ENCODE results near the gene MRPS34. TPM values are rescaled to one million over a fixed set of nuclear protein-coding genes. Genes with fewer than 3 reads are reported as not detected.
"Not testable (repeated sequence)": the region's sequence is repeated elsewhere in the genome, so short reads cannot be mapped to it uniquely, and the experiment has no call there.

The MRPS34 gene
- polyA plus RNA-seq, 2 donors = 62.4 to 115 TPM

DNA sequence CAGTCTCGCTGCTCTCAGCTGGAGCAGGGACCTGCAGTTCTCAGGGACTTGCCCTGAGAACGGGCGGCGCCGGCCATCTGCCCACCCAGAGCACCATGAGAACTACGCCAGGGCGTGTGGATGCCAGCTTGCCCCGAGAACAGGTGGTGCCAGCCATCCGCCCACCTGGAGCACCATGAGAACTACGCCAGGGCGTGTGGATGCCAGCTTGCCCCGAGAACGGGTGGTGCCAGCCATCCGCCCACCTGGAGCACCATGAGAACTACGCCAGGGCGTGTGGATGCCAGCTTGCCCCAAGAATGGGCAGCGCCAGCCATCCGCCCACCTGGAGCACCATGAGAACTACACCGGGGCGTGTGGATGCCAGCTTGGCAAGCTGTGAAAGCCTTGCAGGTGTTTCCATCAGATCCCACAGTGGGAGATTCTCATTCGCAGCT is 40.4 kb downstream of the MRPS34 start:
- not testable (repeated sequence) for H3K4me3 ChIP-seq (ENCODE audit: low read depth in 1 of 2, low read length in 2 of 2); H3K9me3 ChIP-seq (ENCODE audit: control insufficient read depth in 2 of 2, insufficient read depth in 1 of 2, low read depth in 1 of 2, low read length in 1 of 2); H3K27ac ChIP-seq (ENCODE audit: low read depth in 2 of 2, low read length in 1 of 2); H3K4me1 ChIP-seq (ENCODE audit: control insufficient read depth in 2 of 2, insufficient read depth in 2 of 2, low read length in 1 of 2); H3K27me3 ChIP-seq (ENCODE audit: control insufficient read depth in 1 of 2, insufficient read depth in 2 of 2, low read length in 2 of 2)
- H3K36me3 ChIP-seq (ENCODE audit: control insufficient read depth in 2 of 2, insufficient read depth in 2 of 2, low read length in 1 of 2) = peaks cover 12 to 51% of the 10 kb centered on the region in 2 donors
- 59 to 70% methylated on average over 21 of the region's 21 CpGs for WGBS, 2 donors

DNA sequence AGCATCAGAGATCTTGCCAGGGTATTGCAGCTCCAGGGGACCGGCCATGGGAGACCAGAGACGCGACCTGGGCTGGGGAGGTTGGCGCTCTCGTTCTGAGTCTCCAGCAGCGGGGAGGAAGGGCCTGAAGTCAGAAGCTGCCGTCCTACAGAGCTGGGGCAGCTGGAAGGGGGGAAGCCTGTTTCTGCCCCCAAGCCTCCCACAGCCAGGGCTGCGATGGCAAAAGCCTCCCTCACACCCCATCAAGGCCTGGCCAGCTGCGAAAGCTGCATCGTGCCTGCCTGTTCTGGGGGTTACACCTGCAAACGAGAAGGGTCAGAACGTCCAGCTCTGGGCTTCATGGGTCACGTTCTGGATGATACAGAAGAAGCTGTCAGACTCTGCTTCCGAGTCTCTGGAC is 40.9 kb downstream of the MRPS34 start:
- H3K27me3 ChIP-seq (ENCODE audit: control insufficient read depth in 1 of 2, insufficient read depth in 2 of 2, low read length in 2 of 2) = no peaks in the 10 kb centered on the region
- peaks cover 0 to 5% of the 10 kb centered on the region in 2 donors for H3K9me3 ChIP-seq (ENCODE audit: control insufficient read depth in 2 of 2, insufficient read depth in 1 of 2, low read depth in 1 of 2, low read length in 1 of 2)
- WGBS, 2 donors = 72 to 81% methylated on average over 11 to 14 of the region's 14 CpGs
- peaks cover 13 to 56% of the 10 kb centered on the region in 2 donors for H3K36me3 ChIP-seq (ENCODE audit: control insufficient read depth in 2 of 2, insufficient read depth in 2 of 2, low read length in 1 of 2)
- no peak overlapping the region for H3K4me3 ChIP-seq (ENCODE audit: low read depth in 1 of 2, low read length in 2 of 2)
- H3K4me1 ChIP-seq (ENCODE audit: control insufficient read depth in 2 of 2, insufficient read depth in 2 of 2, low read length in 1 of 2) = no peaks in the 10 kb centered on the region
- H3K27ac ChIP-seq (ENCODE audit: low read depth in 2 of 2, low read length in 1 of 2) = no peak overlapping the region

DNA sequence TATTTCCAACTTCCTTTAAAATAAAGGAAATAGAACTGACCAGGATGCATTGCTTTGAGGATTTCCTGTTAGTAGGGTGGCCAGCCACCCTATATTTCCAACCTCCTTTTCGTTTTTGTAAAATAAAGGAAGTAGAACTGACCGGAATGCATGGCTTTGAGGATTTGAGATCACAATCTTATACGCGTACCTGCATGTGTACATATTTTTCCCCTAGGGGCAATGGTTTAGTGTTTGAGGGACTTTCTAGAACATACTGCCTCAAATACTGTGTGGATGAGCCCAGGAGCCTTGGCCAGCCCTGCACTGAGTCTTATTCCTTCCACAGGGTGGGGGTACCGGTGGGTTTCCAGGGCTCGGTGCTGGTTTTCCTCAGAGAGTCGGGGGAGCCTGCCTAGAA is 41.3 kb downstream of the MRPS34 start:
- Histone ChIP-seq H3K4me1 (ENCODE audit: control insufficient read depth in 2 of 2, insufficient read depth in 2 of 2, low read length in 1 of 2) (no peaks in the 10 kb centered on the region), H3K27ac (ENCODE audit: low read depth in 2 of 2, low read length in 1 of 2) (no peak overlapping the region), H3K9me3 (ENCODE audit: control insufficient read depth in 2 of 2, insufficient read depth in 1 of 2, low read depth in 1 of 2, low read length in 1 of 2) (peaks cover 0 to 5% of the 10 kb centered on the region in 2 donors), H3K36me3 (ENCODE audit: control insufficient read depth in 2 of 2, insufficient read depth in 2 of 2, low read length in 1 of 2) (peaks cover 13 to 60% of the 10 kb centered on the region in 2 donors), H3K4me3 (ENCODE audit: low read depth in 1 of 2, low read length in 2 of 2) (no peak overlapping the region), H3K27me3 (ENCODE audit: control insufficient read depth in 1 of 2, insufficient read depth in 2 of 2, low read length in 2 of 2) (no peaks in the 10 kb centered on the region)
- WGBS, 2 donors = 68 to 70% methylated on average over 7 of the region's 7 CpGs

DNA sequence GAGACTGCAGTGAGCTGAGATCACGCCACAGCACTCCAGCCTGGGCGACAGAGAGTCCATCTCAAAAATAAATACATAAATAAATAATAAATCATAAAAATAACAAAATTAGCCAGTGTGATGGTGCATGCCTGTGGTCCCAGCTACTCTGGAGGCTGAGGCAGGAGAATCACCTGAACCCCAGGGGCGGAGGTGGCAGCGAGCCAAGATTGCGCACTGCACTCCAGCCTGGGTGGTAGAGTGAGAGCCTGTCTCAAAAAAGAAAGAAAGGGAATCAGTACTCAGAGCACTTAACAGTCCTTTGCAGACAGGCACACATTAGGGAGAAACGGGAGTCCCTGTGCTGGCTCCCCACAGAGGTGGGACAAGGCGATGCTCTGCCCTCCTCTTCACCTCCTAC is 41.9 kb downstream of the MRPS34 start:
- H3K36me3 ChIP-seq (ENCODE audit: control insufficient read depth in 2 of 2, insufficient read depth in 2 of 2, low read length in 1 of 2) = peaks cover 13 to 64% of the 10 kb centered on the region in 2 donors
- no peaks in the 10 kb centered on the region for H3K4me1 ChIP-seq (ENCODE audit: control insufficient read depth in 2 of 2, insufficient read depth in 2 of 2, low read length in 1 of 2)
- no peak overlapping the region for H3K4me3 ChIP-seq (ENCODE audit: low read depth in 1 of 2, low read length in 2 of 2)
- H3K9me3 ChIP-seq (ENCODE audit: control insufficient read depth in 2 of 2, insufficient read depth in 1 of 2, low read depth in 1 of 2, low read length in 1 of 2) = peaks cover 0 to 5% of the 10 kb centered on the region in 2 donors
- no peak overlapping the region for H3K27ac ChIP-seq (ENCODE audit: low read depth in 2 of 2, low read length in 1 of 2)
- WGBS, 2 donors = 88 to 94% methylated on average over 7 of the region's 7 CpGs
- no peaks in the 10 kb centered on the region for H3K27me3 ChIP-seq (ENCODE audit: control insufficient read depth in 1 of 2, insufficient read depth in 2 of 2, low read length in 2 of 2)

DNA sequence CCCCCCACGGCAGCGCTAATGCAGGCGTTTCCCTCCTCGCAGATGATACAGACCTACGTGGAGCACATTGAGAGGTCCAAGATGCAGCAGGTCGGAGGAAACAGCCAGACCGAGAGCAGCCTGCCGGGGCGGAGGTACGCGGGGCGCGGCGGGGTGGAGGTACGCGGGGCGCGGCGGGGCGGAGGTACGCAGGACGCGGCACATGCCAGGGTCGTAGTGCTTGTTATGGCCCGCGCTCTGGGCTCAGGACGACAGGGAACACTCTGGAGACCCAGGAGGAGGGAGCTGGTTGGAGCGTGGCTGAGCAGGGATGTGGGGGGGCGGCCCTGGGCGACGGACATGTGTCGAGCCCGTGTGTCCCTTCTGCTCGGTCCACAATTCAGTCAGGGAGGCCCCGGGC is 43.5 kb downstream of the MRPS34 start:
- Histone ChIP-seq H3K36me3 (ENCODE audit: control insufficient read depth in 2 of 2, insufficient read depth in 2 of 2, low read length in 1 of 2) (peaks cover 13 to 63% of the 10 kb centered on the region in 2 donors), H3K27ac (ENCODE audit: low read depth in 2 of 2, low read length in 1 of 2) (no peak overlapping the region), H3K4me3 (ENCODE audit: low read depth in 1 of 2, low read length in 2 of 2) (no peak overlapping the region), H3K4me1 (ENCODE audit: control insufficient read depth in 2 of 2, insufficient read depth in 2 of 2, low read length in 1 of 2) (no peaks in the 10 kb centered on the region), H3K27me3 (ENCODE audit: control insufficient read depth in 1 of 2, insufficient read depth in 2 of 2, low read length in 2 of 2) (no peaks in the 10 kb centered on the region), H3K9me3 (ENCODE audit: control insufficient read depth in 2 of 2, insufficient read depth in 1 of 2, low read depth in 1 of 2, low read length in 1 of 2) (no peaks in the 10 kb centered on the region)
- 93 to 95% methylated on average over 35 of the region's 35 CpGs for WGBS, 2 donors

DNA sequence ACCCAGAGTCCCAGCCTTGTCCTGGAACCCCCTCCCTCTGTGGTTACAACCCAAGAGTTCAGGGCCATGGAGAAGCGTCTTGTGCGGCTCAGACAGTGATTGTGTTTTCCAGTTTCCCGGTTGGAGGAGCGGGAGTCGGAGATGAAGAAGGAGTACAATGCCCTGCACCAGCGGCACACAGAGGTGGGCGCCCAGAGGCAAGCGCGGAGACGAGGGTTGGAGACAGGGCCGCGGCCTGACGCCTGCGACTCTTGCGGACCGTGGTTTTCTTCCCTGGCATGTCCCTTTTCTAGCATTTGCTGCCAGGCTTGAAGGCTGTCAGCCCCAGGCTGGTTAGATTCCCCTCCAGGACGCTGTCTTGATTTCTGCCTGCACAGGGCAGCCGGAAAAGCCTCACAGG is 43.9 kb downstream of the MRPS34 start:
- no peaks in the 10 kb centered on the region for H3K27me3 ChIP-seq (ENCODE audit: control insufficient read depth in 1 of 2, insufficient read depth in 2 of 2, low read length in 2 of 2)
- H3K9me3 ChIP-seq (ENCODE audit: control insufficient read depth in 2 of 2, insufficient read depth in 1 of 2, low read depth in 1 of 2, low read length in 1 of 2) = no peaks in the 10 kb centered on the region
- 95 to 97% methylated on average over 18 of the region's 18 CpGs for WGBS, 2 donors
- no peak overlapping the region for H3K4me3 ChIP-seq (ENCODE audit: low read depth in 1 of 2, low read length in 2 of 2)
- no peaks in the 10 kb centered on the region for H3K4me1 ChIP-seq (ENCODE audit: control insufficient read depth in 2 of 2, insufficient read depth in 2 of 2, low read length in 1 of 2)
- no peak overlapping the region for H3K27ac ChIP-seq (ENCODE audit: low read depth in 2 of 2, low read length in 1 of 2)
- peaks cover 13 to 59% of the 10 kb centered on the region in 2 donors for H3K36me3 ChIP-seq (ENCODE audit: control insufficient read depth in 2 of 2, insufficient read depth in 2 of 2, low read length in 1 of 2)

DNA sequence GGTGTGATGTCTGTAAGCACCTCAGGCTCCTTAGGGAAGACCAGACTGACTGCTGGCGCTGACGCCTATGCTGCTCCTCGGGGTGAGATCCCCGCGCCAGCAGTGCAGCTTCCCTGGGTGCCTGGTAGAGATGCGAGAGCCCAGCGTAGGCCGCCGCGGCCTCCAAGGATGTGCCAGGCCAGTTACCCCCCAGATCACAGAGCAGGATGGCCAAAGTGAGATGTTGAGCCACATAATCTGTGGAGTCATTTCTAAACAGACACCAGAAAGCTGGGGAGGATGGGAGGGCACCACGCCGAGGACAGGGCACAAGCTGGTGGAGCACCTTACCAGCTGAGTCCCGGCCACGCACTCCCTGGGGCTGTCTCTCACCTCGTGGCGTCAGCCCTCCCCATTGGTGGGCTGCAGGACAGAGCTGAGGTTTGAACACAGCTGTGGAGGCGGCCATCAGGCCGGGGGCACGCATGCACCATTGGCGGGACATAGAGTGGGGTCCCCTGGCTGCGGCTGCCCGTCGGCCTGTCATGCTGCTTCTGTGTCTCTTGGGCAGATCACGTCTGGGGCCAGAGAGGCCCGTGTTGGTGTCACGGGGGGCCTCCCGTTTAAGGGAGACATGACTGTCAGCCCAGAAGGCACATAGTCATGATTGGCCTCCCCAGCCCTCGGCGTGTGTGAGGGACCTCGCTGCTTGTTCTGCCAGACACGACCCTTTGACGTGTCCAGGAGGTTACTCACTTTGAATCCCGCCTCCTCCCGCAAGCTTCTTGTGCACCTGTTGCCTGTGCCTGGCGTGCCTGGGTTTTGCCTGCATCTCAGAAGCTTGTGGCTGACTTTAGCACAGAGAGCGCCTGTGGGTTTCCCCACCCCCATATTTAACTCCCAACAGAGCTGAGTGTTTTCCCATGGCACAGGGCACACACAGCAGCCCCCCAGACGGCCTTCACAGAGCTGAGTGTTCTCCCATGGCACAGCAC is 45.0 kb downstream of the MRPS34 start:
- peaks cover 13 to 49% of the 10 kb centered on the region in 2 donors for H3K36me3 ChIP-seq (ENCODE audit: control insufficient read depth in 2 of 2, insufficient read depth in 2 of 2, low read length in 1 of 2)
- no peaks in the 10 kb centered on the region for H3K9me3 ChIP-seq (ENCODE audit: control insufficient read depth in 2 of 2, insufficient read depth in 1 of 2, low read depth in 1 of 2, low read length in 1 of 2)
- no peak overlapping the region for H3K4me3 ChIP-seq (ENCODE audit: low read depth in 1 of 2, low read length in 2 of 2)
- H3K27ac ChIP-seq (ENCODE audit: low read depth in 2 of 2, low read length in 1 of 2) = no peak overlapping the region
- 92 to 93% methylated on average over 36 to 37 of the region's 37 CpGs for WGBS, 2 donors
- H3K27me3 ChIP-seq (ENCODE audit: control insufficient read depth in 1 of 2, insufficient read depth in 2 of 2, low read length in 2 of 2) = no peaks in the 10 kb centered on the region
- H3K4me1 ChIP-seq (ENCODE audit: control insufficient read depth in 2 of 2, insufficient read depth in 2 of 2, low read length in 1 of 2) = peaks cover 0 to 4% of the 10 kb centered on the region in 2 donors

DNA sequence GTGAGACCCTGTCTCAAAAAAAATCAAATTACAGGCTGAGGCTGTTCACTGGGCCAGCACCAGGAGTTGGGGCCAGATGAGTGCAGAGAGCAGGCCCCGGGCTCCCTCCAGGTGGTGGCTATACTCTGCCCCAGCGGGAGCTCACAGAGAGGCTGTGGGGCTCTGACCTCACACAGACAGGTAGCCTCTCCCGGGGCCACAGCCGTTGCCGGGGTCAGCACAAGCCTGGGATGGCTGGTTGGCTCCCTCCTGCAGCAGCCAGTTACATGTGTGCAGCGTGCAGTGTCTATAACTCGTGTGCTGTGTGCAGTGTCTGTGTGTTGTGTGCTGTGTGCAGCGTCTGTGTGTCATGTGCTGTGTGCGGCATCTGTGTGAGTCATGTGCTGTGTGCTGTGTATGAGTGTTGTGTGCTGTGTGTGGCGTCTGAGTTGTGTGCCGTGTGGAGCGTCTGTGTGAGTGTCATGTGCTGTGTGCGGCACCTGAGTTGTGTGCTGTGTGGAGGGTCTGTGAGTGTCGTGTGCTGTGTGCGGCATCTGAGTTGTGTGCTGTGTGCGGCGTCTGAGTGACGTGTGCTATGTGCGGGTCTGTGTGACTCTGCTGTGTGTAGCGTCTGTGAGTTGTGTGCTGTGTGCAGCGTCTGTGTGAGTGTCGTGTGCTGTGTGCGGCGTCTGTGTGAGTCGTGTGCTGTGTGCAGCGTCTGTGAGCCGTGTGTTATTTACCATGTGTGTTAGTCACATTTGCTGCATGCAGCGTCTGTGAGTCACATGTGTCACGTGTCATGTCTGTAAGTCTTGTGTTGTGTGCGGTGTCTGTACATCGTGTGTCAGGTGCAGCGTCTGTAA is 46.1 kb downstream of the MRPS34 start:
- Histone ChIP-seq H3K27me3 (ENCODE audit: control insufficient read depth in 1 of 2, insufficient read depth in 2 of 2, low read length in 2 of 2) (no peaks in the 10 kb centered on the region), H3K4me1 (ENCODE audit: control insufficient read depth in 2 of 2, insufficient read depth in 2 of 2, low read length in 1 of 2) (peaks cover 0 to 4% of the 10 kb centered on the region in 2 donors), H3K4me3 (ENCODE audit: low read depth in 1 of 2, low read length in 2 of 2) (no peak overlapping the region), H3K27ac (ENCODE audit: low read depth in 2 of 2, low read length in 1 of 2) (no peak overlapping the region), H3K36me3 (ENCODE audit: control insufficient read depth in 2 of 2, insufficient read depth in 2 of 2, low read length in 1 of 2) (peaks cover 13 to 42% of the 10 kb centered on the region in 2 donors), H3K9me3 (ENCODE audit: control insufficient read depth in 2 of 2, insufficient read depth in 1 of 2, low read depth in 1 of 2, low read length in 1 of 2) (no peaks in the 10 kb centered on the region)
- WGBS, 2 donors = 93 to 94% methylated on average over 32 of the region's 32 CpGs

DNA sequence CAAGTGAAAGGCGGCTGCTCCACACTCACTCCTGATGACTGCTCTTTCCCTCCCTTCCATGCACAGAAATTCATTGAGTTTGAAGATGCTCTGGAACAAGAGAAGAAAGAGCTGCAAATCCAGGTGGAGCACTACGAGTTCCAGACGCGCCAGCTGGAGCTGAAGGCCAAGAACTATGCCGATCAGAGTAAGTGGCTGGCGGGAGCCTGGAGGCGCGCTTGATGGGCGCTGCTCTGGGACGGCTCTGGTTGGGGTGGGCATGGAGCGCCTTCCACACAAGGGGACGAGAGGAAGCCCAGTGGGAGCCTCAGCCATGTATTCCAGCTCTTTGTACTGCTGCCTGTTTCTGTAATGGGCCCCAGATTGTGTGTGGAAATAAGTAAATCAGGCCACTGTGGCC is 48.4 kb downstream of the MRPS34 start:
- H3K4me1 ChIP-seq (ENCODE audit: control insufficient read depth in 2 of 2, insufficient read depth in 2 of 2, low read length in 1 of 2) = peaks cover 0 to 4% of the 10 kb centered on the region in 2 donors
- peaks cover 13 to 40% of the 10 kb centered on the region in 2 donors for H3K36me3 ChIP-seq (ENCODE audit: control insufficient read depth in 2 of 2, insufficient read depth in 2 of 2, low read length in 1 of 2)
- no peak overlapping the region for H3K27ac ChIP-seq (ENCODE audit: low read depth in 2 of 2, low read length in 1 of 2)
- WGBS, 2 donors = 91 to 92% methylated on average over 12 of the region's 12 CpGs
- H3K9me3 ChIP-seq (ENCODE audit: control insufficient read depth in 2 of 2, insufficient read depth in 1 of 2, low read depth in 1 of 2, low read length in 1 of 2) = no peaks in the 10 kb centered on the region
- H3K4me3 ChIP-seq (ENCODE audit: low read depth in 1 of 2, low read length in 2 of 2) = no peak overlapping the region
- H3K27me3 ChIP-seq (ENCODE audit: control insufficient read depth in 1 of 2, insufficient read depth in 2 of 2, low read length in 2 of 2) = no peaks in the 10 kb centered on the region
